GM23248 (cell line): ENCODE results near the gene JPH2. TPM values are rescaled to one million over a fixed set of nuclear protein-coding genes. Genes with fewer than 3 reads are reported as not detected.
A peak's percentile ranks its signal among the peaks of the same experiment; 100 is the strongest.

Experiments
- DNase-seq: peaks from one replicate; pipeline ENCODE4 v3.0.0-alpha.2; 2015
- H2AFZ ChIP-seq: fragments of 200-600 bp; sonication (generic); 2 replicates; pipeline ENCODE4 v1.6.1; 2016; ENCODE audit warnings: antibody characterized with exemption
- H3F3A ChIP-seq: fragments of 200-600 bp; sonication (generic); 2 replicates; pipeline ENCODE4 v1.6.1; 2016; ENCODE audit warnings: mild to moderate bottlenecking, antibody characterized with exemption, mixed run types; ENCODE audit not compliant: insufficient read depth
- H3K27ac ChIP-seq: fragments of 200-600 bp; sonication (generic); 2 replicates; pipeline ENCODE4 v1.5.1; 2016; ENCODE audit warnings: mild to moderate bottlenecking
- H3K27me3 ChIP-seq: fragments of 200-600 bp; sonication (generic); replicated peaks from 2 replicates; pipeline ENCODE4 v1.6.1; 2016; ENCODE audit warnings: mild to moderate bottlenecking; ENCODE audit not compliant: insufficient read depth
- H3K36me3 ChIP-seq: fragments of 200-600 bp; sonication (generic); 2 replicates; pipeline ENCODE4 v1.6.1; 2016; ENCODE audit warnings: low read depth, mild to moderate bottlenecking
- H3K4me1 ChIP-seq: fragments of 200-600 bp; sonication (generic); 2 replicates; pipeline ENCODE4 v1.6.1; 2016; ENCODE audit warnings: mild to moderate bottlenecking; ENCODE audit not compliant: insufficient read depth
- H3K4me2 ChIP-seq: fragments of 200-600 bp; sonication (generic); one replicate; pipeline ENCODE4 v1.6.1; 2016; ENCODE audit warnings: mild to moderate bottlenecking; ENCODE audit not compliant: unreplicated experiment
- H3K4me3 ChIP-seq: fragments of 200-600 bp; sonication (generic); 2 replicates; pipeline ENCODE4 v1.5.1; 2016; ENCODE audit warnings: mild to moderate bottlenecking
- H3K79me2 ChIP-seq: fragments of 200-600 bp; sonication (generic); 2 replicates; pipeline ENCODE4 v1.6.1; 2016; ENCODE audit warnings: mild to moderate bottlenecking; ENCODE audit not compliant: insufficient read depth
- H3K9ac ChIP-seq: fragments of 200-600 bp; sonication (generic); 2 replicates; pipeline ENCODE4 v1.6.1; 2016; ENCODE audit warnings: mild to moderate bottlenecking
- H3K9me2 ChIP-seq: fragments of 200-600 bp; sonication (generic); 2 replicates; pipeline ENCODE4 v1.6.1; 2016; ENCODE audit warnings: mixed run types, mild to moderate bottlenecking, moderate library complexity; ENCODE audit not compliant: insufficient read depth
- H3K9me3 ChIP-seq: fragments of 200-600 bp; sonication (generic); one replicate; pipeline ENCODE4 v1.6.1; 2017; ENCODE audit warnings: low read depth
- H4K20me1 ChIP-seq: fragments of 200-600 bp; sonication (generic); 2 replicates; pipeline ENCODE4 v1.6.0; 2016; ENCODE audit not compliant: insufficient read depth
- EZH2 ChIP-seq: fragments of 200-600 bp; sonication (generic); IDR thresholded peaks from 2 replicates; pipeline ENCODE4 v1.6.1; 2018; ENCODE audit warnings: antibody characterized with exemption, mild to moderate bottlenecking; ENCODE audit not compliant: insufficient read depth, poor library complexity, severe bottlenecking
- EZH2phosphoT487 ChIP-seq: fragments of 200-600 bp; sonication (generic); IDR thresholded peaks from 2 replicates; pipeline ENCODE4 v1.6.1; 2018; ENCODE audit warnings: antibody characterized with exemption, moderate library complexity, mild to moderate bottlenecking, low read depth; ENCODE audit not compliant: insufficient read depth
- WGBS, 2 experiments: methylation state at CpG; one replicate each; pipeline ENCODE4 v1.1.6; 2015 to 2017; ENCODE audit warnings: low lambda C conversion rate in 2 of 2, low coverage in 1 of 2; ENCODE audit errors: missing lambda C conversion rate in 2 of 2; 5-methylcytosine and 5-hydroxymethylcytosine counted together
- in situ Hi-C: fragments of 300-500 bp; cut with MboI; formaldehyde crosslinking; loops from 2 replicates; pipeline ENCODE4 v1.15.0; 2020
- polyA plus RNA-seq: library from polyadenylated mRNA; unstranded; fragments of >200 nt; fragmentation: Nextera tagmentation; extraction: Ambion mirVana; gene quantifications from 2 replicates; pipeline ENCODE4 v1.2.1, GENCODE V29; 2016
- total RNA-seq: library from RNA; depleted of rRNA; stranded (reverse); fragments of >200 nt; shearing (Covaris generic); gene quantifications from 2 replicates; pipeline ENCODE4 v1.2.3, GENCODE V29; 2014

Gene JPH2
- total and polyA plus RNA-seq, 2 experiments from 2014 or later = 1.8 to 9.7 TPM

DNA sequence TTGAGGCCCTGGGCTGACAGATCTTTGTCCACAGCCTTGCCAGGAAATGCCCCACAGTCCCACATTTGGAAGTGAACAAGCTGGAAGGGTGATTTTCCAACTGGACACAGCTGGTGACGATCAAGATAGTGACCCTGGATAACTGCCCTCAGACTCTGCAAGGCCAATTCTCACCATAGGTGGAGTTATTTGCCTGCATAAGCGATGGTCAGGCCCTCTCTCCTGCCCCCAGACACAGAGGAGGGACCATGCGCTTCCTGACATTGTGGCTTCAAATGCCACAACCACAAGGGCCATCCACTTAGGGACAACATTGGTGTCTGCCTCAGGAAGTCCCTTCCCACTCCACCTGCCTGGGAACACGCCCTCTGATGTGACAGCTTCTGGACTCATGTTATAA lies 96.0 kb downstream of the JPH2 start:
- Histone ChIP-seq H3K9ac (no peak overlapping the region), H3K27ac (no peak overlapping the region), H3K4me3 (no peak overlapping the region), H3K4me1 (no peaks in the 10 kb centered on the region), H3K4me2 (no peak overlapping the region), H3K79me2 (no peaks in the 10 kb centered on the region), H3F3A (no peaks in the 10 kb centered on the region), H3K9me2 (no peaks in the 10 kb centered on the region), H3K36me3 (no peaks in the 10 kb centered on the region), H2AFZ (no peak overlapping the region), H4K20me1 (no peaks in the 10 kb centered on the region), H3K9me3 (no peaks in the 10 kb centered on the region), H3K27me3 (no peaks in the 10 kb centered on the region)
- in situ Hi-C loops = no loop called here
- 72 to 74% methylated on average over 4 of the region's 4 CpGs for WGBS, 2 experiments
- DNase-seq = no peak
- TF ChIP-seq EZH2phosphoT487 (no peak), EZH2 (no peak)

DNA sequence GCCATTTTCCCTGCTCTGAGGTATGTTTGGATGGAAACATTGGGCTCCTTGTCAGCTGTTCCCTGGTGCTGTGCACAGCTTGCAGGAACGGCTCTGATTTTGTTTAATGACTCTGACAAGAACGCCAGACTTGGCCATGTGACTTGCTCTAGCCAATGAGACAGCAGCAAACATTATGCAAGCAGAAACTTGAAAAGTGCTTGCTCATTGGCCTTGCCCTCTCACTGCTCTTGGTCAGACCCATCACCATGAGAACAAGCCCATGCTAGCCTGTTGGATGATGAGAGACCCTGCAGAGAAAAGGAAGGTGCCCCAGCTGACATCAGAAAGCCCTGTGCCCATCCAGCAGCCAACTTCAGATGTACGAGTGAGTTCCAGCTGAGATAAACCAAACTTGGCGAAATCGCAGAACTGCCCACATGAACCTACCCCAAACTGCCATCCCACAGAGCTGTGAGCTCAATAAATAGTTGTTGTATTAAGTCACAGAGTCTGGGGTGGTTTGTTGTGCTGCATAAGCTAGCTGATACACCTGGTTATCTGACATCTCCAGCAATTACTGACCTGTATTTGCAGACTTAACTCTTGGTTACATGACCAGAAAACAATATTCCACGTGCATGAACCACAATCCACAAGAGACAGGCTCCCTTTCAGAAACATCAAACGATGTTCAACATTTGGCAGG lies 96.9 kb downstream of the JPH2 start:
- no peaks in the 10 kb centered on the region for H3K9me2 ChIP-seq
- H3K79me2 ChIP-seq = no peaks in the 10 kb centered on the region
- no peak overlapping the region for H3K4me2 ChIP-seq
- no peaks in the 10 kb centered on the region for H3F3A ChIP-seq
- WGBS, 2 experiments = 59 to 61% methylated on average over 7 of the region's 7 CpGs
- H3K9me3 ChIP-seq = no peaks in the 10 kb centered on the region
- no peak overlapping the region for H3K9ac ChIP-seq
- no peak overlapping the region for H3K27ac ChIP-seq
- no peak overlapping the region for H3K4me3 ChIP-seq
- TF ChIP-seq EZH2phosphoT487 = no peak
- no peaks in the 10 kb centered on the region for H3K27me3 ChIP-seq
- peak overlapping the region; percentile 61 for H2AFZ ChIP-seq
- peak; percentile 60 for DNase-seq
- in situ Hi-C loops = loop anchor here (10.0 kb wide), 1 partner anchor 555 kb away; no protein-coding TSS in a partner anchor
- H4K20me1 ChIP-seq = no peaks in the 10 kb centered on the region
- no peaks in the 10 kb centered on the region for H3K36me3 ChIP-seq
- no peaks in the 10 kb centered on the region for H3K4me1 ChIP-seq

DNA sequence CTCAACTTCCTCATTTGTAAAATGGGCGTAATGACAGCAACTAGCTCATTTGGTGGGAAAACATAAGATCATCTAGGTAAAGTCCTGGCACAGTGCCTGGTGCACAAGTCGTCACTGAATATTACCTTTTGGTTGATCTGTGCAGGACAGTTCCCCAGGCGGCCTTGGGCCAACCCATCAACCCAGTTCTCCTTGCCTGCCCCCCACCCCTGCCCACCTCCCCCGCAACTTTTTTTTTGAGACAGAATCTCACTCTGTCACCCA lies 99.2 kb downstream of the JPH2 start:
- no peak overlapping the region for H2AFZ ChIP-seq
- peaks cover 10% of the 10 kb centered on the region; the same call in 1 of the 2 replicates for H3F3A ChIP-seq
- H3K4me2 ChIP-seq = no peak overlapping the region
- H3K9ac ChIP-seq = no peak overlapping the region
- no peaks in the 10 kb centered on the region for H3K36me3 ChIP-seq
- WGBS, 2 experiments = 72 to 79% methylated on average over 4 of the region's 4 CpGs
- no peak for DNase-seq
- H3K9me2 ChIP-seq = no peaks in the 10 kb centered on the region
- peaks cover 8% of the 10 kb centered on the region for H3K4me1 ChIP-seq
- in situ Hi-C loops = loop anchor here (10.0 kb wide), 1 partner anchor 553 kb away; no protein-coding TSS in a partner anchor
- H3K27me3 ChIP-seq = no peaks in the 10 kb centered on the region
- no peak overlapping the region for H3K4me3 ChIP-seq
- H3K79me2 ChIP-seq = no peaks in the 10 kb centered on the region
- H4K20me1 ChIP-seq = no peaks in the 10 kb centered on the region
- H3K9me3 ChIP-seq = no peaks in the 10 kb centered on the region
- H3K27ac ChIP-seq = no peak overlapping the region
- TF ChIP-seq EZH2 (no peak), EZH2phosphoT487 (no peak)

DNA sequence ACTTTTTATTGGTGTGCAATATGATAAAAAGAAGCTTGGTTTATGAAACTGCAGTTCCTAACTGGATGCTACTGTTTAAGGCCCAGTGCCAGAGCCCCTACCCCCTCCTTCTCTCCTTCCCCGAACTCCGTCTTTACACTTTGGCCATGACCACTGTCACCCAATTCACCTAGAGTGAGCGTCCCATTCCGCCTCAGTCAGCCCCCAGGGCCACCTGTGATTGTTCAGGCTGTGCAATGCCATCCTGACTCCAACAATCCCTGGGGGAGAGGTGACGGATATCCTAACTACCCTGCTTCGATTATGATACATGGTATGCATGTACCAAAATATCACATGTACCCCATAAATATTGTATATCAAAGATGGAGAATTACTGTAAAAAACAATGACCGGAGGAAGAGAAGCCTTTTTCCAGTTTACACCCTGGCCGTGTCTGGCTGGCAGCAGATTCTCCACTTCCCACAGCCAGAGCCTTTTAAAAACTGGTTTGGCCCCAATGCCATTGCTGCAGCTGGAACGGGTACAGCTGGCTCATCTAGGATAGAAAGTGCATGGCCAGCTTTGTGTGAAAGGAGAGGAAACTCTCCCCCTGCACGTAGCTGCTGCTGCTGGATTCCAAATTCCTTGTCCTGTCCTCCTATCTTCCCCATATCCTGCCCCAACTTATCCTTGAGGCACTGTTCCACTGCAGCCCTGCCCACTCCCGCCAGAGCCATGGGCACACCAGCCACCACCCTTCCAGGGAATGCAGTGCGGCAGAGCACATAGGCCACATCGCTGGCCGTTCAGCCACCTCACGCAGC lies 99.7 kb downstream of the JPH2 start:
- Histone ChIP-seq H4K20me1 (no peaks in the 10 kb centered on the region), H3K36me3 (no peaks in the 10 kb centered on the region), H3K9me2 (no peaks in the 10 kb centered on the region), H3K9ac (no peak overlapping the region), H3F3A (peaks cover 12% of the 10 kb centered on the region; the same call in 1 of the 2 replicates), H3K27me3 (no peaks in the 10 kb centered on the region), H3K27ac (no peak overlapping the region), H2AFZ (no peak overlapping the region), H3K79me2 (no peaks in the 10 kb centered on the region), H3K9me3 (no peaks in the 10 kb centered on the region), H3K4me1 (peaks cover 10% of the 10 kb centered on the region), H3K4me2 (no peak overlapping the region), H3K4me3 (no peak overlapping the region)
- TF ChIP-seq EZH2phosphoT487 (no peak), EZH2 (no peak)
- DNase-seq = no peak
- in situ Hi-C loops = loop anchor here (10.0 kb wide), 1 partner anchor 552 kb away; no protein-coding TSS in a partner anchor
- 57 to 63% methylated on average over 15 of the region's 15 CpGs for WGBS, 2 experiments
